ENCODE data around the gene NPRL2.

GRCh38 chr3:50378757-50379156 is 28.2 kb upstream of the NPRL2 start:
- TF ChIP-seq POLR2A (IDR thresholded peaks at IDR 0.05; ENCODE audit: low read depth, low read length) (no peak), CTCF (IDR thresholded peaks at IDR 0.05; ENCODE audit: extremely low read depth in 1 of 2, insufficient read depth in 1 of 2, low read depth in 1 of 2, low read length in 2 of 2) (no peak), MAX (IDR thresholded peaks at IDR 0.05; ENCODE audit: insufficient read depth, insufficient read length) (no peak), MYC (IDR thresholded peaks at IDR 0.05; ENCODE audit: low read depth, low read length) (no peak), POLR2AphosphoS5 (IDR thresholded peaks at IDR 0.05; ENCODE audit: insufficient read depth, low read depth, low read length) (no peak), FOS (IDR thresholded peaks at IDR 0.05; ENCODE audit: borderline replicate concordance, insufficient read depth, low read length) (no peak), EZH2 (IDR thresholded peaks at IDR 0.05; ENCODE audit: borderline replicate concordance, low read depth, low read length, severe bottlenecking) (no peak), GATA2 (IDR thresholded peaks at IDR 0.05; ENCODE audit: insufficient read depth, insufficient read length, low read depth, low read length) (no peak)
